GM12872 (cell line): ENCODE measurements around the gene NUDT8.
A peak's percentile ranks its signal among the peaks of the same experiment; 100 is the strongest.

Experiments used
- TF ChIP-seq, protein P1 (sequence below): IDR thresholded peaks from 3 replicates; pipeline ENCODE4 v1.5.1; 2011; ENCODE audit warnings: low read depth, mild to moderate bottlenecking, low read length, moderate library complexity; ENCODE audit not compliant: insufficient read depth

Gene NUDT8

DNA sequence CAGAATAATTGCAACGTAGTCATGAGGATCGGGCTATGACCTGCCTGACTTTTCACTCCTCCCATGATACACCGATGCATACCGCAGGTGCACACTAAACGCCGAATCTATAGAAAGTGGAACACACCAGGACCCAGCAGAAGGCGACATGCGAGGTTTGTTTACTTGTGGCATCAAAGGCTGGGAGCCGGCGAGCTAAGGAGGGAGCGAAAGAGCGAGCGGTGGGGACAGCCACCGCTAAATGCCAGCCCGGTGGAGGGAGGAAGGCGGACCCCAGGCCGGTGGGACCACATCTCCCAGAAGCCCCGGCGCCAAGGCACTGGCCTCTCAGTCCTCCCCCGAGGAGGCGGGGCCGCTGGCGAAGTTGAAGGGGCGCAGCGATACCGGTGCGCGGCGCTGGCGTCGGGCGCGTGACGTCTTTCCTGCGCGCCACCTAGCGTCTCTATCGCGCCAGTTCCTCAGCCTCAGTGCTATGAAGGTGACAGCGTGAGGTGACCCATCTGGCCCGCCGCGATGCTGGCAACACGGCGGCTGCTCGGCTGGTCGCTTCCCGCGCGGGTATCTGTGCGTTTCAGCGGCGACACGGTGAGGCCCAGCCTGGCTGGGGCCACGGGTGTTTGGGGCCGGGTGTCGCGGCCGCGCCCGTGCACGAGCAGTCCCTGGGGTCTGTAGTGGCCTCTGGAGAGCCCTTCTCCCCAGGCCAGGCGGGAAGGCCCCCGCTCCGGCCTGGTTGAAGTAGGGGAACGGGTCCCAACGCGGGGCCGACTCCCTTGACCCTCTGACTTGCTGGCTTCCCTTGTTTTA, 23.0 kb downstream of the NUDT8 start, which contains the start of gene NDUFV1:
Gene NDUFV1 (plus strand): TSS at position 445 of the 804 bp plus-strand sequence. CDS start 69 bp downstream, at position 514.
- TF ChIP-seq, protein P1, sequence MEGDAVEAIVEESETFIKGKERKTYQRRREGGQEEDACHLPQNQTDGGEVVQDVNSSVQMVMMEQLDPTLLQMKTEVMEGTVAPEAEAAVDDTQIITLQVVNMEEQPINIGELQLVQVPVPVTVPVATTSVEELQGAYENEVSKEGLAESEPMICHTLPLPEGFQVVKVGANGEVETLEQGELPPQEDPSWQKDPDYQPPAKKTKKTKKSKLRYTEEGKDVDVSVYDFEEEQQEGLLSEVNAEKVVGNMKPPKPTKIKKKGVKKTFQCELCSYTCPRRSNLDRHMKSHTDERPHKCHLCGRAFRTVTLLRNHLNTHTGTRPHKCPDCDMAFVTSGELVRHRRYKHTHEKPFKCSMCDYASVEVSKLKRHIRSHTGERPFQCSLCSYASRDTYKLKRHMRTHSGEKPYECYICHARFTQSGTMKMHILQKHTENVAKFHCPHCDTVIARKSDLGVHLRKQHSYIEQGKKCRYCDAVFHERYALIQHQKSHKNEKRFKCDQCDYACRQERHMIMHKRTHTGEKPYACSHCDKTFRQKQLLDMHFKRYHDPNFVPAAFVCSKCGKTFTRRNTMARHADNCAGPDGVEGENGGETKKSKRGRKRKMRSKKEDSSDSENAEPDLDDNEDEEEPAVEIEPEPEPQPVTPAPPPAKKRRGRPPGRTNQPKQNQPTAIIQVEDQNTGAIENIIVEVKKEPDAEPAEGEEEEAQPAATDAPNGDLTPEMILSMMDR = peak; percentile 79

DNA sequence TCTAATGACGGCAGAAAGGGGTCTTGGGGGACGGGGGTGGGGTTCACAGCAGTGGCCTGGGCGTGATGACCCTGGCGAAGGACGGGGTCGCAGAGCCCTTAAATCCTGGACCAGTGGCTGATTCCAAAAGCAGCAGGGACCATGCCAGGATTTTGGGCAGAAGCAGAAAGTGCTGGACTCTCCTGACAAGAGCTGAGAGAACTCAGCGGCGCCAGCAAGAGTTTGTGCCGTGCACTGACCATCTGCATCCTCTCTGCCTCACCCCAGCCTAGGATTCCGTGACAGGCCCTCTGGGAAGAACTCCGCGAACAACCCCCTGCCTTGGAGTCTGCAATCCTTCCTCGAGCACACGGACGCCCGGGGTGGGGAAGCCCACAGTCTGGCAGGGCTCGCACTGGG, 23.6 kb downstream of the NUDT8 start:
- TF ChIP-seq, protein P1 = no peak

DNA sequence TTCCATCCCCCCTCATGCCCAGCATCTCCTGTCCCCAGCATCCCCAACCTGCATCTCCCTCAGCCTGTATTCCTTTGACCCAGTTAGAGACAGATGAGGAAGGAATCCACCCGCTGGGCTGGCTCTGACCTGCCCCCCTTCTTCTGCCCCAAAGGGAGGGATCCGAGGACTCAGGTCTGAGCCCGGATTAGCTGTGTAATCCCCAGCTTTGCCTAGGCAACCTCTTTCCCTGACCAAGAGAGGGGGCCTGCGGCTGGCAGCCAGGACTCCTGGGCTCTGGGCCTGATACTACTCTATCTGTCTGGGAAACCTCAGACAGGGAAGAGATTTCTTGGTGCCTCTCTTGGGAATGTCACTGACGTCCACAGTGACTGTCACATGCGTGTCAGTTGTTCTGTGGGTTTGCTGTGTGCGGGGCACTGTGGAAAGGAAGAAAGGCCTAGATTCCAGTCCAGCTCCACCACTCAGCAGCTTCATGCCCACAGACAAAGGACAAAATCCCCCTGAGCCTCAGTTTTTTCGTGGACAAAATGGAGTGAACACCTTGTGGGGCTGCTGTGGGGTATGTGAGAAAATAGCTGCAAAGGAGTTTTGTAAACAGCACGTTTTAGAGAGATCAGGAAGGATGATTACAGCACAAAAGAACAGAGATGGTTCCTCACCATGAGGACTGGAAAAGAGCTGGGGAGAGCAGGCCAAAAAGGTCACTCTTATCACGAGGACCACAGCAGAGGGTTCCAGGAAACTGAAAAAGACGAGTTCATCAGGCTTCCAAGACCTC, 24.3 kb downstream of the NUDT8 start:
- TF ChIP-seq, protein P1 = no peak

DNA sequence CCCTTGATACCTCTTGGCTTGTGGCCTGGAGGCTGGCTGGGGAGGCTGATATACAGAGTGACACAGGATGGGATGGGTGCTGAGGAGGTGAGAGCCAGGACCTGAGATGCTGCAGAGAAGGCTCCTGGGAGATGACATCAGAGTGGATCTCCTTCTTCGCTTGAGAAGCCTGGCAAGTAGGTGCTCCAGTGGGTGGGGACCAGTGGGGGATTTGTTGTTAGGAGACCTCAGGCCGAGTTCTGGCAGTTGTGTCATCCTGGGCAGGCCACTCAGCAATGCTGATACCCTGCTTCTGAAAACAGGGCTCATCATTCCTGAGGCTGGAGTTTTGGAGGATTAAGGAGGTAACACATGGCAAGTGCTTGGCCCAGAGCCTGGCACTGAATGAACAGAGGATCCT, 24.9 kb downstream of the NUDT8 start:
- TF ChIP-seq, protein P1 = no peak

DNA sequence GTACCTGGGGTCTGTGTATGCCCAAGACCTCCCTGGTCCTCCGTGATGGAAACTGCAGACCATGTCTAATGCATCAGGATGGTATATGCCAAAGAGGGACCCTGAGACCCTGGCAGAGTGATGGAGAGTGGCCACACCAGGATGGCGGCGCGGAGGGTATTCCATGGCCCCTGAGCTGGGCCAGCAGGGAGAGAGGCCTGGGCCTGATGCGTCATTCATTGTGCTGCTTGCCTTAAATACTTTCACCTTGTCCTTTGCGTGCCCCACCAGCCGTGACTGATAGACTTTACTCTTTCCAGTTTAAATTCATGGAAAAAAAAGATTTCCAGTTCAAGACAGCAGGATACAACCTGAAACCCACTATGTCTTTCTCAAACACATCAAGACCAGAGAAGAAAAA, 28.6 kb downstream of the NUDT8 start:
- TF ChIP-seq, protein P1 = no peak

DNA sequence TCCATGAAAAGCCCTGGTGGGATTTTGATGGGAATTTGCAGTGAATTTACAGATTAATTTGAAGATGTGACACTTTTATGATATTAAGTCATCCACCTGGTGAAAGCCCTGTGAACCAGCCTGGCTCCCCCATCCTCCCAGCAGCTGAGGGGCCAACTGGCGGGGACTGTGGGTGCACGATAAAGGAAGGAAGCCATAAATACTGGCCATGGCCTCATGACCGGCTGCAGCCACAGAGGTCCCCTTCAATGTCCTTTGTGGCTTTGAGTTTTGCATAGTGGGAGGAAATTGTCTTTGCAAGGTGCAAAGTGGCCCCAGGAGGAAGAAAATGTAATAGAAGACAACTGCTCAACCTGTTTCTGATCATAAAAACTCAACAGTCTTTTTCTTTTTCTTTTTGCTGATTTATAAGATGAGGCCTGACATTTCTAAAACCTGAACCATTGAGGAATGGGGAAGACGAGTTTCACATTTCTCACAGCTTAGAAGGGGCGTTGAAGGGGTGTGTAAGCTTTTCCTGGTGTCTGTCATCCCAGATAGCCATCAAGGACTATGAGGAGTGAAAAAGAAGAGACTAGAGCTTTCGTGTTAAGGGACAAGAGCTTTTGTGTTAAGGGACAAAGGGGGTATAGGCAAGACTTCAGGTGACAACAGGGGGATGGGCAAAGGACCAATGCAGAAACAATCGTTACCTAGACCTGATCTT, 29.3 kb downstream of the NUDT8 start:
- TF ChIP-seq, protein P1 = no peak

DNA sequence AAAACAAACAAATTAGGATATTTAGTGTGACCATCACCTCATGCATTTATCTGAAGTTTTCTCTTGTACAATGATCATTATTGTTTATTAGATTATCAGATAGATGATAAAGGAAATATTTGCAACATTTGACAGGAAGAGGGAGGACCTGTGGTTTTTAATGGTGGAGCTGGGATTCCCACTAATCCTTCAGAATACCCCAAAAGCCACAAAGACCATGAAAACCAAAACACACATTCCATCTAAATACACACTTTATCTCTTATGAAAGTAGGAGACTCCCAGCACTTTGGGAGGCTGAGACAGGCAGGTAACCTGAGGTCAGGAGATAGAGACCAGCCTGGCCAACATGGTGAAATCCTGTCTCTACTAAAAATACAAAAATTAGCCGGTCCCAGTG, 30.6 kb downstream of the NUDT8 start:
- TF ChIP-seq, protein P1 = no peak
